Measurements from ENCODE around the gene RGS10.
A peak's percentile ranks its signal among the peaks of the same experiment; 100 is the strongest.
"Not testable (repeated sequence)": the region's sequence is repeated elsewhere in the genome, so short reads cannot be mapped to it uniquely, and the experiment has no call there.

Gene RGS10

GRCh38 chr10:119542357-119542987, at the start of gene RGS10:
Gene RGS10, minus strand, starts transcription at chr10:119542719. Its CDS starts 81 bp downstream, at chr10:119542638.
- Histone ChIP-seq H3K9me3 (ENCODE audit: control insufficient read depth, insufficient read depth, low read length) (no peaks in the 10 kb centered on the region), H3K27ac (ENCODE audit: low read length) (no peak within 1 kb of the TSS), H3K36me3 (ENCODE audit: control insufficient read depth, insufficient read depth, low read length) (no peaks in the 10 kb centered on the region), H3K4me3 (ENCODE audit: low read length) (peak within 1 kb of the TSS; percentile 35; the same call in 1 of the 2 replicates), H3K27me3 (ENCODE audit: control insufficient read depth, insufficient read depth, low read length) (peaks cover 17% of the 10 kb centered on the region), H3K4me1 (ENCODE audit: control insufficient read depth, insufficient read depth, low read length) (0 out of 2 replicates have a peak, but pooled peaks cover 1% of the 10 kb centered on the region)
- DNase-seq (ENCODE audit: low read depth, low spot score) = no peak
- WGBS (ENCODE audit: insufficient coverage, insufficient read length) = no CpG with 5 or more reads among the region's 76 CpGs

DNA sequence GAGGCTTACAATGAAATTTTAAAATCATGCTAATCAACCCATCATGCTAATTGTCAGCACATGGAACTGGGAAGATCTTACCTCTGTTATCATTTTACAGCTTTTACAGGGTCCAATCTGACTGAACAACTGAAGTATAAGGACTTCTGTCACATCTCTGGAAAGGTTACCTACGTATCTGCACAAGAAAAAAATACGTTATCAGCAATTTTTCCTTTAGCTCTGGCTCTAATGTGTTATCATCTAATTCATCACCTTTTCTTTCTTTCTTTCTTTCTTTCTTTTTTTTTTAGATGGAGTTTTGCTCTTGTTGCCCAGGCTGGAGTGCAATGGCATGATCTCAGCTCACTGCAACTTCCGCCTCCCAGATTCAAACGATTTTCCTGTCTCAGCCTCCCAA, 45.6 kb upstream of the RGS10 start:
- DNase-seq (ENCODE audit: low read depth, low spot score) = no peak
- no peaks in the 10 kb centered on the region for H3K4me1 ChIP-seq (ENCODE audit: control insufficient read depth, insufficient read depth, low read length)
- WGBS (ENCODE audit: insufficient coverage, insufficient read length) = 100% methylated on average over 1 of the region's 4 CpGs
- peaks cover 3% of the 10 kb centered on the region; the same call in 1 of the 2 replicates for H3K36me3 ChIP-seq (ENCODE audit: control insufficient read depth, insufficient read depth, low read length)
- H3K27me3 ChIP-seq (ENCODE audit: control insufficient read depth, insufficient read depth, low read length) = no peaks in the 10 kb centered on the region
- H3K27ac ChIP-seq (ENCODE audit: low read length) = no peak overlapping the region
- H3K4me3 ChIP-seq (ENCODE audit: low read length) = no peak overlapping the region
- no peaks in the 10 kb centered on the region for H3K9me3 ChIP-seq (ENCODE audit: control insufficient read depth, insufficient read depth, low read length)

DNA sequence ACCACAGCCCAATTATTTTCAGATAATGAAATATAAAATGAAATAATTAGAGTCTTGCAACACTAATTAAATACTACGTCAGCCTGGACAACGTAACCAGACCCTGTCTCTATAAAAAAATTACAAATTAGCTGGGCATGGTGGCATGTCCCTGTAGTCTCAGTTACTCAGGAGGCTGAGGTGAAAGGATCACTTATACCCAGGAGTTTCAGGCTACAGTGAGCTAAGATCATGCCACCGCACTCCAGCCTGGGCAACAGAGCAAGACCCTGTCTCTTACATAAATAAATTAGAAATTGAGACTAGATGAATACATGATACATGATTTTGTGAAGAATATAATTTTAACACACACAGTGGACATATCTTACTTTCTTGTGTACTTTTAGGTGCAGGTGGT, 35.8 kb upstream of the RGS10 start:
- DNase-seq (ENCODE audit: low read depth, low spot score) = no peak
- Histone ChIP-seq H3K27ac (ENCODE audit: low read length) (no peak overlapping the region), H3K4me3 (ENCODE audit: low read length) (no peak overlapping the region), H3K9me3 (ENCODE audit: control insufficient read depth, insufficient read depth, low read length) (no peaks in the 10 kb centered on the region), H3K4me1 (ENCODE audit: control insufficient read depth, insufficient read depth, low read length) (no peaks in the 10 kb centered on the region), H3K27me3 (ENCODE audit: control insufficient read depth, insufficient read depth, low read length) (no peaks in the 10 kb centered on the region), H3K36me3 (ENCODE audit: control insufficient read depth, insufficient read depth, low read length) (peaks cover 13% of the 10 kb centered on the region; the same call in 1 of the 2 replicates)
- WGBS (ENCODE audit: insufficient coverage, insufficient read length) = no CpG with 5 or more reads among the region's 3 CpGs

- H3K36me3 ChIP-seq (ENCODE audit: control insufficient read depth, insufficient read depth, low read length) = peaks cover 13% of the 10 kb centered on the region; the same call in 1 of the 2 replicates
These were observed 33.5 kb upstream of the RGS10 start for GRCh38 chr10:119575991-119576390.

GRCh38 chr10:119575506-119575905, 33.0 kb upstream of the RGS10 start:
- Histone ChIP-seq H3K27ac (ENCODE audit: low read length) (no peak overlapping the region), H3K27me3 (ENCODE audit: control insufficient read depth, insufficient read depth, low read length) (no peaks in the 10 kb centered on the region), H3K36me3 (ENCODE audit: control insufficient read depth, insufficient read depth, low read length) (peaks cover 13% of the 10 kb centered on the region; the same call in 1 of the 2 replicates), H3K4me1 (ENCODE audit: control insufficient read depth, insufficient read depth, low read length) (no peaks in the 10 kb centered on the region), H3K9me3 (ENCODE audit: control insufficient read depth, insufficient read depth, low read length) (no peaks in the 10 kb centered on the region), H3K4me3 (ENCODE audit: low read length) (no peak overlapping the region)
- WGBS (ENCODE audit: insufficient coverage, insufficient read length) = no CpG with 5 or more reads among the region's 5 CpGs
- DNase-seq (ENCODE audit: low read depth, low spot score) = no peak

More at GRCh38 chr10:119575991-119576390, 33.5 kb upstream of the RGS10 start:
- H3K9me3 ChIP-seq (ENCODE audit: control insufficient read depth, insufficient read depth, low read length) = no peaks in the 10 kb centered on the region
- DNase-seq (ENCODE audit: low read depth, low spot score) = no peak
- H3K4me1 ChIP-seq (ENCODE audit: control insufficient read depth, insufficient read depth, low read length) = no peaks in the 10 kb centered on the region
- no peaks in the 10 kb centered on the region for H3K27me3 ChIP-seq (ENCODE audit: control insufficient read depth, insufficient read depth, low read length)
- no peak overlapping the region for H3K4me3 ChIP-seq (ENCODE audit: low read length)
- H3K27ac ChIP-seq (ENCODE audit: low read length) = no peak overlapping the region

DNA sequence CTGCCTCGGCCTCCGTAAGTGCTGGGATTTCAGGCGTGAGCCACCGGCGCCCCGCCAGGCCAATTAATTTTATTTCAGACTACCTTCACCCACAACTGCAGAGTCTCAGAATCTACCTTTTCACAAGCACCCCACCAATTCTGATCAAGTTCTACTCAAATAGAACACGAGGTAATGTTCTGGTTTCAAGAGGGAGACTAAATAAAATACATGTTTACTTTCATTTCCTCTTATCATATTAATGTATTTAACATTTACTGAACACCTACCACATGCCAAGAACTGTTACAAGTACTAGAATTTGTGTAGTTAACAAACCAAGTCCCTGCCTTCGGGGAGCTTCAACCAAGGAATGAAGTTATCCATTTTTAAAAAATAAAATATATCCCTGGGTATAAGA, 25.5 kb upstream of the RGS10 start:
- no peaks in the 10 kb centered on the region for H3K36me3 ChIP-seq (ENCODE audit: control insufficient read depth, insufficient read depth, low read length)
- DNase-seq (ENCODE audit: low read depth, low spot score) = no peak
- H3K27ac ChIP-seq (ENCODE audit: low read length) = no peak overlapping the region
- no peaks in the 10 kb centered on the region; the same call in 1 of the 2 replicates for H3K4me1 ChIP-seq (ENCODE audit: control insufficient read depth, insufficient read depth, low read length)
- H3K9me3 ChIP-seq (ENCODE audit: control insufficient read depth, insufficient read depth, low read length) = no peaks in the 10 kb centered on the region
- no peak overlapping the region for H3K4me3 ChIP-seq (ENCODE audit: low read length)
- no CpG with 5 or more reads among the region's 8 CpGs for WGBS (ENCODE audit: insufficient coverage, insufficient read length)
- no peaks in the 10 kb centered on the region for H3K27me3 ChIP-seq (ENCODE audit: control insufficient read depth, insufficient read depth, low read length)

DNA sequence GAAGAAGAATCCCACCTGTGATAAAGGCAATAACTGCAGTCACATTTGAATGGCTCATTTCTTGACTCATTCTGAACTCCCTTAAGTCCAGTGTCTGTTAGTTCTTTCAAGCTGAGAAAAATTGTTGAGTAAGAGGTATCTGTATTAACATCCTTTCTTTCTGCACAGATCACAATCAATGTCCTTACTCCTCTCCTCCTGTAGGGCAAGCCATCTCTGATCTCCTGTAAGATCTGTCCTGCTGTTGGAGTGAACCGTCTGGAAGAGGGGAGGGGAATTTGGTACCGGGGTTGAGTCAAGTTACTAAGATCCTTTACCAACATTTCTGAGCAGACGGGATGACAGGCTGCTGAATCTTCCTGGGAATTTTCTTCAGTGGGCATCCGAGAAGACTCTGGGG, 19.6 kb upstream of the RGS10 start:
- no peak overlapping the region for H3K27ac ChIP-seq (ENCODE audit: low read length)
- WGBS (ENCODE audit: insufficient coverage, insufficient read length) = no CpG with 5 or more reads among the region's 4 CpGs
- H3K4me1 ChIP-seq (ENCODE audit: control insufficient read depth, insufficient read depth, low read length) = no peaks in the 10 kb centered on the region
- DNase-seq (ENCODE audit: low read depth, low spot score) = no peak
- H3K36me3 ChIP-seq (ENCODE audit: control insufficient read depth, insufficient read depth, low read length) = no peaks in the 10 kb centered on the region
- H3K4me3 ChIP-seq (ENCODE audit: low read length) = no peak overlapping the region
- H3K9me3 ChIP-seq (ENCODE audit: control insufficient read depth, insufficient read depth, low read length) = no peaks in the 10 kb centered on the region
- H3K27me3 ChIP-seq (ENCODE audit: control insufficient read depth, insufficient read depth, low read length) = no peaks in the 10 kb centered on the region

DNA sequence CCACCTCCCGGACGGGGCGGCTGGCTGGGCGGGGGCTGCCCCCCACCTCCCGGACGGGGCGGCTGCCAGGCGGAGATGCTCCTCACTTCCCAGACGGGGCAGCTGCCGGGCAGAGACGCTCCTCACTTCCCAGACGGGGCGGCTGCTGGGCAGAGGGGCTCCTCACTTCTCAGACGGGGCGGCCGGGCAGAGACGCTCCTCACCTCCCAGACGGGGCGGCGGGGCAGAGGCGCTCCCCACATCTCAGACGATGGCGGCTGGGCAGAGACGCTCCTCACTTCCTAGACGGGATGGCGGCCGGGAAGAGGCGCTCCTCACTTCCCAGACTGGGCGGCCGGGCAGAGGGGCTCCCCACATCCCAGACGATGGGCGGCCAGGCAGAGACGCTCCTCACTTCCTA, 17.0 kb upstream of the RGS10 start:
- H3K27me3 ChIP-seq (ENCODE audit: control insufficient read depth, insufficient read depth, low read length); H3K27ac ChIP-seq (ENCODE audit: low read length); H3K4me1 ChIP-seq (ENCODE audit: control insufficient read depth, insufficient read depth, low read length); H3K4me3 ChIP-seq (ENCODE audit: low read length); H3K36me3 ChIP-seq (ENCODE audit: control insufficient read depth, insufficient read depth, low read length); DNase-seq (ENCODE audit: low read depth, low spot score); H3K9me3 ChIP-seq (ENCODE audit: control insufficient read depth, insufficient read depth, low read length): not testable (repeated sequence)
- WGBS (ENCODE audit: insufficient coverage, insufficient read length) = no CpG with 5 or more reads among the region's 33 CpGs

- not testable (repeated sequence) for H3K27me3 ChIP-seq (ENCODE audit: control insufficient read depth, insufficient read depth, low read length); H3K4me1 ChIP-seq (ENCODE audit: control insufficient read depth, insufficient read depth, low read length); H3K4me3 ChIP-seq (ENCODE audit: low read length); H3K36me3 ChIP-seq (ENCODE audit: control insufficient read depth, insufficient read depth, low read length); H3K9me3 ChIP-seq (ENCODE audit: control insufficient read depth, insufficient read depth, low read length); DNase-seq (ENCODE audit: low read depth, low spot score); H3K27ac ChIP-seq (ENCODE audit: low read length)
- WGBS (ENCODE audit: insufficient coverage, insufficient read length) = no CpG with 5 or more reads among the region's 2 CpGs
These were observed 13.6 kb upstream of the RGS10 start for GRCh38 chr10:119556081-119556480.

GRCh38 chr10:119555178-119555784, 12.8 kb upstream of the RGS10 start:
- no peaks in the 10 kb centered on the region for H3K4me1 ChIP-seq (ENCODE audit: control insufficient read depth, insufficient read depth, low read length)
- no CpG with 5 or more reads among the region's 6 CpGs for WGBS (ENCODE audit: insufficient coverage, insufficient read length)

DNA sequence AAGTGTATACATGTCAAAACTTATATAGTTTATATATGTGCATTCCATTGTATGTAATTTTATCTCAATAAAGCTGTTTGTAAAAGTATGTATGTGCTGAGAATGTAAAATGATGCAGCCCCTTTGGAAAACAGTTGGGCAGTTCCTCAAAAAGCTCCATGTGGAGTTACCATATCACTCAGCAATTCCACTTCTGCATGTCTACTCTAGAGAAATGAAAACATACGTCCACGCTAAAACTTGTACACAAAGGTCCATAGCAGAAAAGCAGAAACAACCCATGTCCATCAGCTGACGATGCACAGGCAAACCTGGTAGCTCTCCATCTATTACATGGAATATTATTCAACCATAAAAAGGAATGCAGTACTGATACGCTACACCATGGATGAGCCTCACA, 8.3 kb upstream of the RGS10 start:
- no peak overlapping the region for H3K27ac ChIP-seq (ENCODE audit: low read length)
- no peaks in the 10 kb centered on the region for H3K4me1 ChIP-seq (ENCODE audit: control insufficient read depth, insufficient read depth, low read length)
- no peaks in the 10 kb centered on the region for H3K36me3 ChIP-seq (ENCODE audit: control insufficient read depth, insufficient read depth, low read length)
- no peak for DNase-seq (ENCODE audit: low read depth, low spot score)
- no CpG with 5 or more reads among the region's 4 CpGs for WGBS (ENCODE audit: insufficient coverage, insufficient read length)
- H3K9me3 ChIP-seq (ENCODE audit: control insufficient read depth, insufficient read depth, low read length) = no peaks in the 10 kb centered on the region
- no peaks in the 10 kb centered on the region for H3K27me3 ChIP-seq (ENCODE audit: control insufficient read depth, insufficient read depth, low read length)
- no peak overlapping the region for H3K4me3 ChIP-seq (ENCODE audit: low read length)

More at GRCh38 chr10:119555178-119555784, 12.8 kb upstream of the RGS10 start:
- Histone ChIP-seq H3K36me3 (ENCODE audit: control insufficient read depth, insufficient read depth, low read length) (no peaks in the 10 kb centered on the region), H3K27me3 (ENCODE audit: control insufficient read depth, insufficient read depth, low read length) (no peaks in the 10 kb centered on the region), H3K4me3 (ENCODE audit: low read length) (no peak overlapping the region), H3K27ac (ENCODE audit: low read length) (no peak overlapping the region), H3K9me3 (ENCODE audit: control insufficient read depth, insufficient read depth, low read length) (no peaks in the 10 kb centered on the region)
- no peak for DNase-seq (ENCODE audit: low read depth, low spot score)

Data from iPS DF 6.9 (cell line).